HepG2 (cell line): Measurements from ENCODE around the gene AP3D1. TPM values are rescaled to one million over a fixed set of nuclear protein-coding genes. Genes with fewer than 3 reads are reported as not detected.

Source experiments
- ATF2 ChIP-seq: sonication (generic); formaldehyde crosslinking; IDR thresholded peaks from 2 replicates; pipeline ENCODE4 v1.4.0; 2020; ENCODE audit warnings: missing genetic modification reagents
- CENPBD1 ChIP-seq: sonication (generic); formaldehyde crosslinking; IDR thresholded peaks from 2 replicates; pipeline ENCODE4 v1.8.0; 2022; ENCODE audit warnings: missing genetic modification reagents, low read depth, mild to moderate bottlenecking, borderline replicate concordance
- FOXA1 ChIP-seq, 2 experiments: fragments of 450-650 bp in 1 of 2; sonication (generic) in 1 of 2; formaldehyde crosslinking in 1 of 2; IDR thresholded peaks; 2 replicates each; pipeline versions ENCODE4 v1.4.0 to v1.6.1; 2016 to 2020; ENCODE audit warnings: missing genetic modification reagents in 1 of 2
- GMEB2 ChIP-seq: IDR thresholded peaks from 2 replicates; pipeline ENCODE4 v1.6.1; 2016; ENCODE audit warnings: missing biosample characterization, missing genetic modification reagents, low read depth
- HDAC1 ChIP-seq: sonication (generic); formaldehyde crosslinking; IDR thresholded peaks from 2 replicates; pipeline ENCODE4 v1.5.1; 2020; ENCODE audit warnings: mild to moderate bottlenecking, missing genetic modification reagents
- MAF1 ChIP-seq: sonication (generic); formaldehyde crosslinking; IDR thresholded peaks from 2 replicates; pipeline ENCODE4 v1.5.0; 2020; ENCODE audit warnings: missing genetic modification reagents, borderline replicate concordance
- NONO ChIP-seq, 2 experiments: fragments of 450-650 bp in 1 of 2; sonication (generic) in 1 of 2; formaldehyde crosslinking in 1 of 2; IDR thresholded peaks in 1 of 2; conservative IDR thresholded peaks in 1 of 2; 2 replicates each; pipeline versions ENCODE4 v1.6.1 to v1.8.0; 2017 to 2022; ENCODE audit warnings: mild to moderate bottlenecking in 1 of 2, missing genetic modification reagents in 1 of 2, moderate library complexity in 1 of 2
- NR3C1 ChIP-seq: sonication (generic); formaldehyde crosslinking; IDR thresholded peaks from 2 replicates; pipeline ENCODE4 v1.4.0; 2020; ENCODE audit warnings: missing genetic modification reagents
- PAF1 ChIP-seq: IDR thresholded peaks from 2 replicates; pipeline ENCODE4 v1.6.1; 2016; ENCODE audit warnings: missing genetic modification reagents, missing compliant biosample characterization
- RBAK ChIP-seq: sonication (generic); formaldehyde crosslinking; IDR thresholded peaks from 2 replicates; pipeline ENCODE4 v1.5.1; 2020; ENCODE audit warnings: mild to moderate bottlenecking, missing genetic modification reagents
- SKIL ChIP-seq: sonication (generic); formaldehyde crosslinking; IDR thresholded peaks from 2 replicates; pipeline ENCODE4 v1.8.0; 2022; ENCODE audit warnings: missing genetic modification reagents, mild to moderate bottlenecking, moderate library complexity, borderline replicate concordance
- TRIM24 ChIP-seq: sonication (generic); formaldehyde crosslinking; IDR thresholded peaks from 2 replicates; pipeline ENCODE4 v1.8.0; 2022; ENCODE audit warnings: mild to moderate bottlenecking, missing genetic modification reagents
- ZHX1 ChIP-seq: sonication (generic); formaldehyde crosslinking; IDR thresholded peaks from 2 replicates; pipeline ENCODE4 v1.8.1; 2022; ENCODE audit warnings: low read depth, mild to moderate bottlenecking, missing genetic modification reagents
- ZNF562 ChIP-seq: sonication (generic); formaldehyde crosslinking; IDR thresholded peaks from 2 replicates; pipeline ENCODE4 v1.8.0; 2022; ENCODE audit warnings: missing genetic modification reagents, borderline replicate concordance
- ZNF563 ChIP-seq: sonication (generic); formaldehyde crosslinking; IDR thresholded peaks from 2 replicates; pipeline ENCODE4 v1.8.0; 2022; ENCODE audit warnings: mild to moderate bottlenecking, moderate library complexity, missing genetic modification reagents
- ZNF770 ChIP-seq: sonication (generic); formaldehyde crosslinking; IDR thresholded peaks from 2 replicates; pipeline ENCODE4 v1.5.0; 2020; ENCODE audit warnings: mild to moderate bottlenecking, missing genetic modification reagents
- ZSCAN9 ChIP-seq: IDR thresholded peaks from 2 replicates; pipeline ENCODE4 v1.6.1; 2016; ENCODE audit warnings: borderline replicate concordance
- polyA plus RNA-seq, 8 experiments: library from polyadenylated mRNA; depleted of rRNA in 3 of 8; stranded (reverse) in 7 of 8; unstranded in 1 of 8; fragments of >200 nt; fragmentation: Illumina TruSeq in 4 of 8; extraction: Trizol in 4 of 8; gene quantifications; 2 replicates each; pipeline versions ENCODE4 v1.2.1 to v1.2.3, GENCODE V29; 2011 to 2016; ENCODE audit warnings: low read depth in 4 of 8, missing spikeins in 1 of 8, mixed read lengths in 1 of 8; ENCODE audit not compliant: insufficient read depth in 1 of 8
- total RNA-seq, 5 experiments: library from RNA; depleted of rRNA; stranded (reverse); fragments of >200 nt; fragmentation: Illumina TruSeq; extraction: Trizol; gene quantifications; 2 replicates each; pipeline ENCODE4 v1.2.3, GENCODE V29; 2016; ENCODE audit warnings: low read depth in 1 of 5

AP3D1 gene
- total and polyA plus RNA-seq, 2 of the 13 experiments (the other 11 are each of a cell fraction or from before 2014, with no cell fraction given) = 68.0 to 82.6 TPM

DNA sequence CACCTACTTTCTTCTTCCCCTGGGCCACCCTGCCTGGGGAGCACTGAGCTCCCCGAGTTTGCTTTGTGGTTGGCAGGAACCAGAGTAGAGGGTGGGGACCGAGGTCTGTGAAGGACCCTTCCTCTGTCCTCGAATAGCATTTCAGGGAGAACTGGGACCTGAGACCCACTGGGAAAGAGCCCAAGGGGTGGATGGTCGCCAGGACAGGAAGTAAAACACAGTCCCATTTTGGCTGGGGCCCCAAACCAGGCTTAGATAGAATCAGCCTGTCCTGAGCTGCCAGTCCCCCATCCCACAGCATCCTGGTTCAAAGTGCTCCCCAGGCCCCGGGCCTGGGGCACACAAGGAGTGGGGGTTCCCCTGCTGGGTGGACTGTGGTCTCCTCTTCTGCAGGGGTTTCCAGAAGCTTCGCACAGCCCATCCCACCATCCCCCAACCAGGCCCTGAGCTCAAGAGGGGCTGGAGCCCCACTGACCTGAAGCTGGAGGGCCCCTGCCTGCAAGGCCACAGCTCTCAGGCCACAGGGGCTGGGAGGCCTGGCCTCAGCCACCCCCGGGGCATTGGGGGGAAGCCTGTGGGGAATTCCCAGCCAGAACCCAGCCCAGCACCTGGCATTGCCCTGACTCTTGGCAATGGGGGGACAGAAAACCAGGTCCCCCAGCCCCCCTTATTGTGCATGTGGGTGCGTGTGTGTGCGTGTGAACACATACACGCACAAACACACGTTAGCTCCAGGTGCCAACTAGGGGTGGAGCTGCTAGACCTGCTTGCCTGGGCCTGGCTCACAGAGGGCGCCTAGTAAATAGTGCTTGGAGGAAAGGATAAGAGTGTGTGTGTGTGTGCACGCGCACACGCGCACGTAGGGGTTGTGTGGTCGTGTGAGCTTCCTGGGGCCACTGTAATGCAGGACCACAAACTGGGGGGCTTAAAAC, 99.3 kb downstream of the AP3D1 start (continued):
- TF ChIP-seq SKIL (CRISPR knock-in tag) (no peak; the same call in 1 of the 2 replicates), ZNF562 (CRISPR knock-in tag) (no peak), RBAK (CRISPR knock-in tag) (no peak), MAF1 (CRISPR knock-in tag) (no peak), NR3C1 (CRISPR knock-in tag) (no peak), ATF2 (CRISPR knock-in tag) (no peak), ZNF563 (no peak), HDAC1 (CRISPR knock-in tag) (no peak; the same call in 1 of the 2 replicates), ZHX1 (CRISPR knock-in tag) (no peak), ZSCAN9 (CRISPR knock-in tag) (no peak), FOXA1 (IDR thresholded peaks at IDR 0.05) (no peak), FOXA1 (CRISPR knock-in tag; IDR thresholded peaks at IDR 0.05) (no peak), PAF1 (CRISPR knock-in tag) (no peak), TRIM24 (no peak), NONO (IDR thresholded peaks at IDR 0.05) (no peak), NONO (CRISPR knock-in tag; conservative IDR thresholded peaks at IDR 0.05) (0 out of 2 replicates have a peak, but pooled peaks have one; percentile 31), GMEB2 (CRISPR knock-in tag) (no peak), CENPBD1 (CRISPR knock-in tag) (no peak), ZNF770 (no peak; the same call in 1 of the 2 replicates)
